NCI-H460 (cell line): Measurements from ENCODE around the gene AFF3. TPM values are rescaled to one million over a fixed set of nuclear protein-coding genes. Genes with fewer than 3 reads are reported as not detected.

Source experiments
- DNase-seq: peaks from one replicate; pipeline ENCODE4 v3.0.0-alpha.2; 2016; ENCODE audit warnings: low read depth; ENCODE audit errors: extremely low read depth
- total RNA-seq: library from RNA; depleted of rRNA; stranded (reverse); fragments of >200 nt; shearing (Covaris generic); gene quantifications from 2 replicates; pipeline ENCODE4 v1.2.3, GENCODE V29; 2014

AFF3 gene
- total RNA-seq, 1 experiment from 2014 or later: 1.1 TPM

DNA sequence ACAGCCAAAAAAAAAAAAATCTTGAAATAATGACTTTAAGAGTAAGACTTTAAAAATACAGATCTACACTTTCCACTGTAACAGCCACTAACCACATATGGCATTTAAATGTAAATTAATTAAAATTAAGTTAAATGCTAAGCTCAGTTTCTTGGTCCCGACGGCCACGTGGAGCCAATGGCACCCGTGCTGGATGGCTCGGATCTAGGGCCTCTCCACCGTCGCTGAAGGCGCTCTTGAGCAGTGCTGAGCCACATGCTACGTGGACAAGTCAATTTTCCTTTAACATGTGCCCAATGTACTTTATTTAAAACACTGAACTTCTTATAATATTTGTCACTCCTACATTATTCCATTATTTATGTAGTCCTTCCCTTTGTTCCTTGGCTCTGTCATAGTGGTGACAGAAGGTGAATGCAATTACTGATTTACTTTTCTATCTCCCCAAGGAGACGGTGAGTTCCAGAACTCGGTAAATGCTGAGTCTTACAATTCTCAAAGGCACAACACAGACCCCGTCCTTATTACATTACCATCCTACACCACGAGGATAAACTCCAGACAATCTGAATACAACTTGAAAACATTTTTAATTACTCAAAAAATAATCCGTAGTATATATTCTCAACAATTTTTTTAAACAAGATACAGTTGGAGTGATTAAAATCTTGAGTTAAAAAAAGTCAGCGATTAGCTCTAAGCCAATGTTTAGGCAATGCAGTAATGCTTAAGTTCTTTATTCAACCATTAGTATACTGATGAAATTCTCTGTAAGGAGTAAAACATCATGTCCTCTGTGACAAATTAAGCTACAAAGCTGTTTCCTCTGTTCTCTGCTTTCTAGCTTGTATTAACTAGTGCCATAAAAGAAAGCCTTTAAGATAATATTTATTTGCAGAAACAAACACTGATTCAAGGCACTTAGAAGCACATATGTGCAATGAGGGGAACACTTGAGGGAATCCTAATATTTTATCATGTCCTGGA is 95.1 kb downstream of the AFF3 start:
- no peak for DNase-seq

DNA sequence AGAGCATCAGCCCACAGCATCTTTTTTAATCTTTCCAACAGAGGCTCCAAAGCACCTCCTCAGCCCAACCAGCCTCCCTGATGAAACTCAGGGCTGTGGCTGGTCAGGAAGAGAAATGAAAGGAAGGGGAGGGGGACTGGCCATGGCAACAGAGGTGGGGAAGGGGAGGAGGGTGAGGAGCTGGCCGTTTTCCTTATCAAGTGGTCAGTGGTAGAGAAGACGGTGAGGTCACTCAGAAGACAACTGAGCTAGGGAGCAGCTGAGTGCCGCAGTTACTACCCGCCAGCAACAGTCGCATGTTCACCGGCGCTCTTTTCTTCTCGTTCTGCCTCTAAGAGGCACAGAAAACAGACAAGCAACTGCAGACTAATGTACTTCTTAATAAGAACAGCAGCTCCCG is 97.4 kb downstream of the AFF3 start:
- DNase-seq: no peak

DNA sequence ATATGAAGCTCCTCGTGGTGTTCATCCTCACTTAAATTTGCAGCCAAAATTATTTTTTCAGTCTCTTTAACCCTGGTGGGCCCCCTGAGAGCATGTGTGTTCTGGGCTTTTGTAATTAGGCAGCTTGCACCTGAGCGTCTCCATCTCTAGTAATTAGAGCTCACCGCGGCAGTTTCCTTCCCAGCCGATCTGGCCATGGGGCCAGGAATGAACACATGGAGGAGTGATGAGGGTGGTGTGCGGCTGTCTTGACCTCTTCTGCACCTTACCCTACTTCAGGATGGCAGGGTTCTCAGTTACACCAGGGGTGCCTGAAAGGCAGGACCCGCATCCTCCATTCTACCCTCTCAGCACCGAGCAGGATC is 98.5 kb downstream of the AFF3 start:
- DNase-seq: no peak

DNA sequence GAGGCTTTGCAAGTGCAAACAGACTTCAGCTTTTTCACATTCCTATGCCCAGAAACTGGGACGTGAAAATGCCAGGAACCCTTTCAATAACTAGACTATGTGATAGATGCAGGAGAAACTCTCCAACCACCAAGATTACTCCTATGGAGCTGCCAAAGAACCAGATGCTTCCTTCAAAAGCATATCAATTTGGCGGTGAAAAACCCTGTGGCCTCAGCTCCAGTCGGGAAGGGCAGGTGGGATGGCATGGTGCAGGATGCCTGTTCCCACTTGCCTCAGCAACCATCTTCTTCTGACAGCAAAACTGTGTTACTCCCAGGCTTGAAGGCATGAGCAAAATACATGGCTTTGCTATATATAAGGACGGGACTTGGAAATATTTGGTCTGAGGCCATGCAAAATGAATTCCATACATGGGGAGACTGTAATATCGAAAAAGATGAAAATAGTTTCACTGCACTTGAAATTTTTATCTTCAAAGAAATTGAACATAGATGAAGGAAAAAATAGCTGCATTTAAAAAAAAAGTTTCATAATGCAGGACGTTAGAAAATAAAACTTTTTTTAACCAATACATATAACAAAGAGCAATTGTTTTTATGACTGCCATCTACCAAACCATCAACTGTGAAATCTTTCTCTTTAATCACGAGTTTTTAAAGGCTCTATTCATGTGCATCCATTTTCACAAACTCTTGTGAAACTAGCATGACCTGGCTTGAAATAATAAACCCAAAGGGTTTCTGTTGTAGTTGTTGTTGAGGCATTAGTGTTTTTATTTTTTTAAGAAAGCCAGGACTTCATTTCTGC is 99.1 kb downstream of the AFF3 start:
- DNase-seq: no peak

DNA sequence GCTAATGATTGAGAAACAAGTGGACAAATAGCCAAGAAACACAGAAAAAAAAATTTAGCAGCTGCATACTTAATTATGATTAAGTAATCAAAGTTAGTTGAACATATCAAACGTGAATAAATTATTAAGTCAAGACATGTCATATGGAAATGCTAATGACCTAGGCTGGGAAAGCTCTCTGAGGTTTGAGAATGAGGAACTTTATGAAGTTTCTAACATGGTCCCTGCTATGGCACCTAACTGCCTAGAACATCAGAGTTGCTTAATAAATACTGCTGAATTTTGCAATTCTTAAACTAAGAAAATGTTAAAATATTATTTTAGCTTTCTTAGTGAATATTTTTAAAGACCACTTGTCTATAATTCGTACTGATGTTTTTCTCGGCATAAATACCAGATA is 99.8 kb downstream of the AFF3 start:
- no peak for DNase-seq

DNA sequence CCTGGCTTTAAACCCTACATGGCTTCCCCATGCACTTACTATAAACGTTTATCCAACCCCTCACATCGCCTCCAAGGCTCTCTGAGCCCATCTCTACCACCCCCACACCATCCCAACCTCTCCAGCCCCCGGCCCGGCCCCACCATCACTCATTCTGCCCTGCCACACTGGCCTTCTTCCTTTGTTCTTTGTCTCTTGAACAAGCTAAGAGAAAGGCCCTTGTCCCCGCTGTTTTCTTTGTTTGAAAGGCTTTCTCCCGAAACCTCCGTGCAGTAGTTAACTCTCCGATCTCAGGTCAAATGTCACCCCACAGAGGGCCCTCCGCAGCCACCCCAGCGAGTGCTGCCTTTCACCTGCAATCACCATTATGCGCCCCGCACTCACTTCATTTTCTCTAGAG is 100.4 kb downstream of the AFF3 start:
- DNase-seq: no peak

DNA sequence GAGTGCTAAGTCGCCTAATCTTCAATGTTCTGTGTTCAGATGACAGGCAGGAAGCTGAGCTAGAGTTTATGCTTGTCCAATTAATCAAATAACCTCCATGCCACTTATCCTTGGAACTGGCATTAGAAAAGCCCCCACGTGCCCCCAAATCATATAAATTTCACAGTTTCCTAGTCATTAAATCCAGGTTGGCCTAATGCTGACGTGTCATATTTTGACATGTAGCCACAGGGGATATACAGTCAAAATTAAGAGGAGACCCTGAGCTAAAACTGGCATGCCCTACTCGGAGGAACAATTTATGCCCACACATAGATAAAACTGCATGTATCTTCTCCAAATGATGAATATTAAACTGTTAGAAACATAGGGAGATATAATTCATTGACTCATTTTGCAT is 101.0 kb downstream of the AFF3 start:
- DNase-seq: no peak

DNA sequence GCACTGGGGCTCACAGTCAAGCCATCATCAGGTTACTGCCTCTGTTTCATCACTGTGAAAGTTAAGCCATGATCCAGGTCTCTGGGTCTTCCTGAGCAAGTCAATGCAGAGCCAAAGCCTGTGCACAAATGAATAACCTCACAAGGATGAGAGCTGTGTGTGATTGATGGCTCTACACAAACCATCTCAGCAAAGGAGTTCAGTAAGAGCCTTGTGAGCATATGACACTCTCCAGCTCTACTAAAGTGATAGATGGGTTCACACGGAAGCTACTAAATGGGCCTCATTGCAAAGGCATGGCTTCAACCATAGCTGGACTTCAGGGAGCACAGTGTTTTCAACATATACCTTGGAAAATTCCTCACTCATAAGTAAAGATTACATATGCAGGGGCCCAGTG is 101.5 kb downstream of the AFF3 start:
- no peak for DNase-seq

DNA sequence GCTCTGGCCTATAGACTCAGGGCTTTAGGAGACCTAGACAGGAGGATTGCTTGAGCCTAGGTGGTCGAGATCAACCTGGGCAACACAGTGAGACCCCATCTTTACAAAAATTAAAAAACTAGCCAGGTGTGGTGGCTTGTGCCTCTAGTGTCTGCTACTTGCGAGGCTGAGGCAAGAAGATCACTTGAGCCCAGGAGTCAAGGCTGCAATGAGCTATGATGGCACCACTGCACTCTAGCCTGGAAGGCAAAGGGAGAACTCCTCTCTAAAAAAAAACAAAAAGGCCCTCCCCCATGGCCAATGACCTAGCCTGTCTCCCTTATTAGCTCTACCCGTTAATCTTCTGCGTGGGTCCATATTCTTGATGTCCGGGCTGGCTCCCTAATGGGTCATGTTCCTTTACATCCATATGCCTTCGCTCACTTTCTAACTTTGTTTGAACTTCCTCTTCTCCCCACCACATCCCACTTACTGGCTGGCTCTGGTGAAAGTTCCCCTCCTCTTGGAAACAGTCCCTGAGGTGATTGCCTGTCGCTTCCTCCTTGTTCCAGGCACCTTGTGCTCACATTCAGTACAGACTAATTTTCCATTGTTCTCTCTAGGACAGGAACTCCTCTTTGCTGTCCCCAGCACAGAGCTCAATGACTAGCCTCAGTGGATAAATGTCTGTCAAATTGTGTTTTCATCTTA is 103.0 kb downstream of the AFF3 start:
- DNase-seq: no peak

DNA sequence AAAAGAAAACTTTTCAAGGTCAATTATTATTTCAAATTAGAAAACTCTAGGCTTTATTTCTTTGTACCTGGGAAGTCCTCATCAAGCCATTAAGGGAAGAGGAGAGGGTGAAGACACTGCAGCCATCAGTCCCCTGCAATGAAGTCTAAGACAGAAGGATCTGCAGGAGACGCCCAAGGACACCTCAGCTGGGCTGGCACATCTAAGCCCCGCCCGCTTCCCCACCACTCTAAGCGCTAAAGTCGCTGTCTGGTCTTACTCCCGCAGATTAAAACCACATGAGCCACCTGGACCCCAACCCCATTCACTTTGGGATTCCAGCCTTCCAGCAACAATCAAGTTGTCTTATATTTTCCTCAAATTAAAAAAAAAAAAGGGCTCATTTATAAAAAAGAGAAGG is 104.4 kb downstream of the AFF3 start:
- DNase-seq: no peak

DNA sequence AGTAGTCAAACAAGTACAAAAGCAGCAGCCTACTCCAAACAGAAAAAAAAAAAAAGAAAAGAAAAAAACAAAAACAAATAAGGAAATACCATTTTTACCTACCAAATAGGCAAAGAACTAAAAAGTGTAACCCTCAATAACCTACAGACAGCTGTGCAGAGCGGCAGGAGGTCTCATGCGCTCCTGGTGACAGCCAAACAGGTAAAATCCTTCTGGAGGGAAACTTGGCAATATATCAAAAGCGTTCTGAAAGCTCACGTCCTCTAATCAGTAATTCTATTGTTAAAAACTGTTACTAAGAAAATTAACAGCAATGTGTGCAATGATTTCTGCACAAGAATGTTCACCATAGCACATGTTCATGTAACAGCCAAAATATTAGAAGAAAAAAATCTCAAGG is 105.6 kb downstream of the AFF3 start:
- DNase-seq: no peak

DNA sequence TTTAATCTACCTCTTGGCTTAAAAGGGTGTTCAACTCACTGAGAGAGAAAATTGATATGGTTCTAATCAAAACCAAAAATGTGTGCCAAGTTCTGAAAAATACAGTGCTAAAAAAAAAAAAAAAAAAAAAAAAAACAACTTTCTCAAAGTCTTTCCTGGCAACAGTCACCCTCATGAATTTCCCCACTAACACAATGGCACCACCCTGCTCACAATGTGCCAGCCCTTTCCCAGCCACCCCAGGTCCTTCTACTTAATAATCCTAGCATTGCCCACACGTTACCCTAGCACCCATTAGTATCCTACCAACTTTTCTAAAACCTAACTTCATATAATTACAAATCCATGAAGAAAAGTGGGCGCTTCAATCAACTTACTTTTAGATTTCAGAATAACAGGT is 106.4 kb downstream of the AFF3 start:
- no peak for DNase-seq

DNA sequence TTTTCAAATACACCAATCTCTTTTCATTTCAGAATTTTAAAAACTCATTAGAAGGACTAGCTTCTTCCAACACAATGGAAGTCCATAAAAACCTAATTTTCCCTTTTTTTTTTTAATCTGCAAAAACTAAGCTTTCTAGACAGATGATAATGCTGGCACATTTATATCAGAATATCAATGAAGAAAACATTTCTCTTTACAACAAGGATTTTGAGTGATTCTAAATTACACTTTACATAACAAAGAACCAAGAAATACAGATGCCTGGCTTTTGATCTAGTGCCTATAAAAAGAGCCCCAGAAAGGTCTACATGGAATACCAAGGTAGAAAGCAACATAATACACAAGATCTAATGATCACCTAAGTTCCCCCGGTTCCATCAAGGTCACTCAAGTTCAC is 108.0 kb downstream of the AFF3 start:
- no peak for DNase-seq

DNA sequence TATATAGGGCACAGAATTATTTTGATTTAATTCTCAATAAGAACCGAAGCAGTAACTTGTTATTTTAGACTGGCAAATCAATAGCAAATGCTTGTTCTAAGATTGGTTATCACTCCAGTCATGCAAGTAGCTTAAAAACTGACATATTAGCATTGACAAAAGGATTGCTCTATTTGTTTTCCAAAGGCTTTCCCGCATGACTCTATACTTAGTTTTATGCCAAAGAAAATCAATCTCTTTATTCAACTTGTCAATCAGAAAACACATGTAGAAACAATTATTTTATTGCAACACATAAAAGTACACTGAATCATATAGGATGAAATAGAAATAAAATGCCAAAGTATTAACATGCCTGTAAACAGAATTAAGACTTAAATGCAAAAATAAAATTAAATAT is 108.4 kb downstream of the AFF3 start:
- no peak for DNase-seq

DNA sequence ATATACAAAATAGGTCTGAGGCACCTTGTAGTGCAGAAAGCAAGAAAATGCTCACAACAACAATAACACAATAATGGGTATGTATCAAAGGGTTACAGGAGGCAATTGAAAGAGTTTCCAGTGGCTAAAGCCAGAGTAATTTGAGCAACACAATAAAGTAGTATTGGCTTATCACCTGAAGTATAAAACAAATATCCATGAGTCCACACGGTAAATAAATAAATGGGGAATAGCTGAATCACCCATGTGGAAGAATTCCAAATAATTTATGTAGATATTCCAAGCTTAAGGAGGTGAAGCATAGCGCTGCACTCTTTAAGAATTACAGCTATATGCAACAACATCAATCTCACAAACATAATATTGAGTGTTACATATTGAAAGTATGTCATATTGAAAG is 110.8 kb downstream of the AFF3 start:
- no peak for DNase-seq

DNA sequence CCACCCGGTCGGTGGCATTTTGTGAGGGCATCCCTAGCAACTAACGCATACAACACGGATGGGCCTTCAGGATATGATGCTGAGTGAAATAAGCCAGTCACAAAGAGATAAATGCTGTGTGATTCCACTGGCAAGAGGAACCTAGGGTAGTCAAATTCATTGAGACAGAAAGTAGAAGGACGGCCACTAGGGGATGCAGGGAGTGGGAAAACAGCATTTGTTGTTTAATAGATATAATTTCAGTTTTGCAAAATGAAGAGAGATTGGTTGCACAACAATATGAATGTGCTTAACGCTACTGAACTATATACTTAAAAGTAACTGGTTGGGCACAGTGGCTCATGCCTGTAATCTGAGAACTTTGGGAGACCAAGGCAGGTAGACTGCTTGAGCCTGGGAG is 112.9 kb downstream of the AFF3 start:
- no peak for DNase-seq

DNA sequence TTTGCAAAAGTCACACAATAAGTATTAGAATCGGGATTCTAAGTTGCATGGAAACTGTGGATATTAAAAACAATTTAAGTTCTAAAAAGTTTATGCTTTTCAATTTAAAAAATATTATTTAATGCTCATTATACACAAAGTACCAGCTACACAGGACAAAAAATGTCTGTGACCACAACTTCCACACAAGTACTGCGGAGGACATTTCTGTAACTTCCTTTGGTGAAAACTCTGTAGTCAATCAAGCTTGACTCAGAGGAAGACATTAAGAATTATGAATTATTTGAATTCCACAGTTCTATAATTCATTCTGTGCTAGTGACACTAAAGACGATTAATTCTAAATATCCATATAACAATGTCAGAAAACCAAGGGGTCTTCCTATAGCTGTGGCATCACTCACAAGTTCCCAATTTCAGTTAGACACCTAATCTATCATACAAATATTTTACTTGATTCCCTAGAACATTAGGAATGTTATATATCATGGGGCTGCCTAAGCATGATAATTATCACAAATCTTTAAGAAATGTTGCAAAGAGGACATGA is 120.5 kb downstream of the AFF3 start:
- DNase-seq: no peak

DNA sequence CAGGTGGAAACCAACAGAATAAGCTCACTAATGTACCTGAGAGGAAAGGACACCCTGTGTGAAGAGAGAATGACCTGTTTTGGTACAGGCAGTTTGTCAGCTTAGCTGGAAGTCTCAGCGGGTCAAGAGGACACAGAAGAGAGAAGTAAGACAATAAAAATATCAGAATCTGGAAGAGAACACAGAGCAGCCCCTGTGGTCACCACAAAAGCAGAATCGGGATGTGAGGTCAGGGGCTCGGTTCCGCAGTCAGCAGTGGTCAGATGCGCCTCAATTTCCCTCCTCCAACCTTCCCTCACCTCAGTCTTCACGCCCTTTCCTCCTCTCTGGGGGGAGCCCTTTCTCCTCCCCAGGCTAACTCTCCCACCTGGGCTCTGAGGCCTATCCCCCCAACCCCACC is 122.9 kb downstream of the AFF3 start:
- no peak for DNase-seq

DNA sequence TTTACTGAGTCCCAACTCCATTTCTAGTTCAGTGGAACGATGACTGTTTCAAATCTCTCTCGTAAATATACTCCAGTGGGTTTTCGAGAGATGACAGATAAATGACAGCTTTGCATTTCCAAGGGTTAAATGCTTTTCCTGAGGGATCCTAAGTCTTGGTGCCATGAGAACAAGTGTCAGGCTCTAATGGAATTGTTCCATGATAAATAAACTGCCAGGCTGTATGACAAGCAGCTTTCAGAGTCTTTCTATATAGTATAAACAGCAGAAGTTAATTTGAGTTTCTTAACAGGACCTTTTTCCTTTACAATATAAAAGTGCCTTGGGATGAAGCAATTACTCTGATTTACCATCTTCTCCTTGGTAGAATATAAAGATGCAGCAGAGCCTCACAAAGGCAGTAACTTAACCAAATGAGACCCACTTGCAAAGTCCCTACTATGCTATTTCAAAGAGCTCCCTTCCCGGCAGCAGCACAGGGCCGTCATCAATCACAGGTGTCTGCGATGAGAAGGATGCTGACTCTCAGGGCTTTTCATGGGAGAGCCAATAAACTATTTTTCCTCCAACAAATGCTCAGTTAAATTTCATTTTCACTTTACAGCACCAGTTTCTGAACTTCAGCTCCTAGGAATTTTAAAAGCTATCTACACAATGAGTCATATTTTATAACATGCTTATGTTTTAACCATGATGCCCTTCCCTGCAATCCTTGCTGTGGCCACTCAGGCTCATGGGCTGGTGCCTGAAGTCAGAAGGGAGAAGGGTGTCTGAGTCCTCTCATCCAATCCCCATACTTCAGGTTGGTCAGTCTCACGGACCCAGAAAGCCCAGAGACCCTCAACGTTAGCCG is 123.8 kb downstream of the AFF3 start:
- peak; percentile 14 for DNase-seq

DNA sequence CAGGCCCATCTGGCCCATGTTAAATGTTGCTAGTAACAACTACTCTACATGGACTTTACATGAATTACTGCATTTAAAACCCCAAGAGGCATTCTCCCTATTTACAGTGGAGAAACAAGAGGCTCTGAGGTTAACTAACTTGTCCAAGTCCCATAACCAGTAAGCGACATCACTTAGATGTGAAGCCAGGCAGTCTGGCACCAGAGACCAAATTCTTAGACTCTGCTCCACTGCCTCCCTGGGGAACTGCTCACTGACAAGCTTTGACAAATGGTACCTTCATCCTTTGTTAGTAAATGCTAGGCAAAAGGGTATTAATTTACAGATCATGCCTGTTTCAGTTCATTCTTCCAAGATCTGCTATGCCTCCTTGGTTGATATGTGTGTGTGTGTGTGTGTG is 124.8 kb downstream of the AFF3 start:
- no peak for DNase-seq
